HG02588 (cell line): ENCODE results near the gene ITPRIP.

Experiments
- ATAC-seq: cut with Tn5 transposase; IDR thresholded peaks from one replicate; pipeline ENCODE4 v1.9.1; 2021; ENCODE audit warnings: mild to moderate bottlenecking, moderate library complexity; ENCODE audit not compliant: unreplicated experiment

Gene ITPRIP, protein sequence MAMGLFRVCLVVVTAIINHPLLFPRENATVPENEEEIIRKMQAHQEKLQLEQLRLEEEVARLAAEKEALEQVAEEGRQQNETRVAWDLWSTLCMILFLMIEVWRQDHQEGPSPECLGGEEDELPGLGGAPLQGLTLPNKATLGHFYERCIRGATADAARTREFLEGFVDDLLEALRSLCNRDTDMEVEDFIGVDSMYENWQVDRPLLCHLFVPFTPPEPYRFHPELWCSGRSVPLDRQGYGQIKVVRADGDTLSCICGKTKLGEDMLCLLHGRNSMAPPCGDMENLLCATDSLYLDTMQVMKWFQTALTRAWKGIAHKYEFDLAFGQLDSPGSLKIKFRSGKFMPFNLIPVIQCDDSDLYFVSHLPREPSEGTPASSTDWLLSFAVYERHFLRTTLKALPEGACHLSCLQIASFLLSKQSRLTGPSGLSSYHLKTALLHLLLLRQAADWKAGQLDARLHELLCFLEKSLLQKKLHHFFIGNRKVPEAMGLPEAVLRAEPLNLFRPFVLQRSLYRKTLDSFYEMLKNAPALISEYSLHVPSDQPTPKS

DNA sequence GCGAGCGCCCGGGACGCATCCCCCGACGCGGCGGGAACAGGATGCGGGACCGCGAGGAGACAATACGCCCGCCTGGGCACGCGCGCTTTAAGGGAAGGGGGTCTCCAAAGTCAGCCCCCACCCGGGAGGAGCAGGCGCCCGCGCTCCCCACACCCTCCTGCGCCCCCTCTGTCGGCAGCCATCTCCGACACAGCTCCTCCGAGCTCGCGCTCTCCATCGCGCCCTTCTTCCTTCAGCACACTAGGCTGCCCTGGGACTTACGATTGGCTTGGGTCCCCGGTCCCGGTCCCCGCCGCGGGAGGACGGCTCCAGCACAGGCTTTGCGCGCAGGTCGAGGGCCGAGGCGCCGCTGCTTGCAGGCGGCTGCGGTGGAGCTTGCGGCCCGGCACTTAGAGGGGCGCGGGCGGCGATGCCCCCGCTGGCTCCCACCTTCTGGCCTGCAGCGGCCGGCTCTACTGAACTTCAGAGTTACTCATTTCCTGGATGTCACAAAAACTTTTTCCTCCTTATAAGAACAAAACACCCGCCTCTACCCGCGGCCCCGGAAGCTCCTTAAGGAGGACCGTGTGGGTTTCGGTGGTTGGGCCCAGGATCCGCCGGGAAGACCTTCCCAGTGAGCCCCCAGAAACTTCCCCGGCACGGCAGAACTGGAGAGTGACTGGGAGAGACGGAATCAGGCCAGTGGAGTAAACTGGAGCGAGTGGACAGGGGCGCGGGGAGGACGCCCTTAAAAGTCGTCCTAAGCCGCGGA, at the start of gene ITPRIP:
Gene ITPRIP, minus strand, starts transcription at position 481 of the 751 bp plus-strand sequence. CDS start 22,414 bp downstream, outside the sequence.
- ATAC-seq = peak; percentile 72

DNA sequence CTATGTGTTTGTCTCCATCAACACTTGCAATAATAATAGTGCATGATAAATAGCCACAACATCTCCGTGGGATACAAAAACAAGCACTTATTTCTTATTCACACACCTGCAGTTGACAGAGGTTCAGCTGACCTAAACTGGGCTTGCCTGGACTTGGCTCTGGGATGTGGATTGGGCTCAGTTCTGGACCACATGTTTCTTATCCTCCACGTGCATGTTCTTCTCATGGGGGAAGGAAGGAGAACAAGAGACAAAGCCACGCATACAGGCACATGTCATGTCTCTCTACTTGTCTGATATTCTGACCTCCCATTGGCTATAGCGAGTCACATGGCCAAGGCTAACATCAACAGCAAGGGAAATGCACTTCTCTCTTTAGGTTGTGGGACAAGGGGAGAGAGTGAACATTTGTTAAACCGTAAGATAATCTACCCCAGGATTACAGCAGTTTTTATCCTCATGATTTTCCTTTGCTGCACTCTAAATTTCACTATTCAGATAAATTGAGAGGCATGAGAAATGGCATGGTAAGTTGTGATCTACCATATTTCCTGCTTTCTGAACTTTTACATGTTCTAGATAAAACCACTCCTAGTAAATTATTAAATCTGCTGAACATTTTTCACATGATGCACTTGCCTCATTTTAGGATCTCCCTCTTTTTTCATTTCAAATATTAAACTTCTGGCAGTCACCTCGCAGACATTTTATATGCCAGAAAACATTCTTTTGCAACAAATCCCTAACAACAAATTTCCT, 49.0 kb upstream of the ITPRIP start:
- ATAC-seq = no peak

DNA sequence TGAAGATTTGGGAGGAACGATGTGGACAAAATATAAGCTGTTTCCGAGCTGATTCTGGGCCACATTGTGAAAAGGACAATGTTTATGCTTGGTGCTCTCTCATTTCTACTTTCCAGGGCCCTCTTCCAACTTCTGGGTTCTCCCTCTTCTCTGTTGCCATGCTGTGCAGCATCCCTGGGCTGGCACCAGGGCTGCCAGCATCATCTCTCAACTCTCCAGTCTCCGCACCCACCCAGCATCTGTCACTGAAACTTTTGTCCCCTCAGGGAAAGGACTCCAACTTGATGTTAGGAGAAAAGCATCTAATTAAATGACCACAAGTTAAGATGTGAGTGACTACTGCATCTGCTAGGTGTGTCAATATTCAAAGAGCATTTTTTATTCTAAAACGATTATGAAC, 42.1 kb upstream of the ITPRIP start:
- ATAC-seq = no peak

DNA sequence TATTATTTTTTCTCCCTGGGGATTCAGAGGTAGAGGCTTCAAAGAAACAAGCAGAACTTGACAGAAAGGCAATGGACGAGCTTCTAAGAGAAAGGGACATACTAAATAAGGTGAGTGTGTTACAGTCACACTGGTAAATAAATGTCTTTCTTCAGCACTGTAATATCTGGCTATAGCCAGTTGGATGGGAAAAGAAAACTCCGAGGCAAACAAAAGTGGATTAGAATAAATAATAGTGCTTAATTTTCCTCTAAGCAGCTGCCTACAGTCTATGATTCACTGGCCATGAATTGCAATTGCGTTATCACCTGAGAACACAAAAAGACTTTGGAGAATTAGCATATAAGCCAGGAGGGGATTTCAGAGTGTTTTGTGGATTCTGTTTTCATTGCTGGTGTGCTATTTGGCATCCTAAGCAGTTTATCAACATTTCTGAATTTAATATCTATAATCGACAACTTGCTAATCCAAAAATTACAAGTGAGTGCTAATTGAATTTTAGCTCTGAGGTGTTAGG, 38.6 kb upstream of the ITPRIP start:
- ATAC-seq = no peak

DNA sequence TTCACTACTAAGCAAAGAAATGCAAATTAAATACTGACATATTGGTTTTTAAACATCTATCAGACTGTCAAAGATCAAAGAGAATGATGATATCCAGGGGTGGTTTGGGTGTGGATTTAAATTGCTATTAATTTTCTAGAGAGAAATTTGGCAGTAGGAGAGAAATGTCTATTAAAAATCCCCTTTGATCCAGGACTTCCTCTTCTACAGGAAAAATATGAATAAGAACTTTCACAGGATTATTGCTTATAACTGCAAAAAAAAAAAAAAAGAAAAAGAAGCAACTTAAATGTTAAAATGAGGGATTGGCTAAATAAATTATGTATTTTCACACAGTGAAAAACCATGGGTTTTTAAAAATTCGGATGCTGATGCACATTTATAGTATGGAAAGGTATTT, 36.3 kb upstream of the ITPRIP start:
- ATAC-seq = no peak

DNA sequence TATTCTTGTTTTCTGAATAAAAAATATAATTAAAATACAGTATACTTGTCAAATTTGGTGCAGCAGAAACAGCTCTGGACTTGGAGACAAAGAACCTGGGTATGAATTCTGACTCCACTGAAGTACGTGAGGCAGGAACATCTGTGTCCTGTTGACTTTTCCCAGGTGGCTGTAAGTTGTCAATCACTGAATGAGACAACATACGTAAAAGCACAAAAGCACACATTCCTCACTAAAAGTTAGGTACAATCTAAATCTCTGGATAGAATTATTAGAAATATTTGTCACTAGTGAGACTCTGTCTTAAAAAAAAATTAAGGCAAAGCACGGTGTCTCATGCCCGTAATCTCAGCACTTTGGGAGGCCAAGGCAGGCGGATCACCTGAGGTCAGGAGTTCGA, 33.5 kb upstream of the ITPRIP start:
- ATAC-seq = no peak

DNA sequence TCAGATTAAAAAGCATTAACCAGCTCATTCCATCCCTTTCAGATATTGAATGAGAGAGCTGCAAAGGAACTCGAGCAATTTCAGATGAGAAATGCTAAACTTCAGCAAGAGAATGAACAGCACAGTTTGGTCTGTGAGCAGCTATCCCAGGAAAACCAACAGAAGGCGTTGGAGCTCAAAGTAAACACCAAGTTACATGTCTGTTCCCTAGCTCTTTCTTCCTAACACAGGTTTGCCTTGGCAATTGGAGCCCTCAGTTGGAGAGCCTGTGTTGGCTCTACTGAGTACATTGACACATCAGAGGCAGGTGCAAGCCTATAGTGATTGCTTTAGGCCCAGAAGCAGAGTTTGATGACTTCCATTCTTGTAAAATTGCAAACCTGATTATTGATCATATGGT, 30.1 kb upstream of the ITPRIP start:
- no peak for ATAC-seq

DNA sequence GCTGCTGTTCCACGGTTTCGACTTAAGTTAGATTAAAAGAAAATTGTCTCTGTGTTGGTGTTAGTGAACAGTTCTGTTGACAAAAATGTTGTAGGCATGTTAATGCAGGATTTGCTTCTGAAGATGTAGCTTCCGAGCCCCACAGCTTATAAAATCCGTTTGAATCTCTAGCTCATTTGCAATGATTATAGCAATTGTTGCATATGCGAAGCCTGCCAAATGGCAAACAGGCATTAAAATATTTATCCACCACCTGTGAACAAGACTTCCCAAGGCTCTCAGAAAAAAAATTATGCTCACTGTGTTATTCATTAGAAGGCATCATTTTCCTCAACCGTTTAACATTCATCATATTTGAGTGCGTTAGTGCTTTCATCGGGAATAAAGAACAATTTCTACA, 29.6 kb upstream of the ITPRIP start:
- ATAC-seq = no peak

DNA sequence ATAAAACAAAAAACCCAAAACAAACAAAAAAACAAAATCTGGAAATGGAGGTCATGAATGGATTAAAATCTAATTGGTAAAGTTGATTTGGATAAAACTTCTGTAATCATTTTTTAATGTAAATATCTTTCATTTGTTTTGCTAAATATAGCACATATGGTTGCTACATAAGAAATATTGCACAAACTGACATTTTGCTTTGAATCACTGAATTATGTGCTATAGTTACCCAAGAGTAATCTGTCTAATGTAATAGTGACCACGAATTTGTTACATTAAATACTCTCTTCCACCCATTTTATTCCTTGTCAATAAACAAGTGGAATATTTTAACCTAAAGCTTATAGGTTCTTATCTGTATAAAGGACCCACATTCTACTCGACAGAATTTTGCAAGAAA, 21.5 kb upstream of the ITPRIP start:
- no peak for ATAC-seq

DNA sequence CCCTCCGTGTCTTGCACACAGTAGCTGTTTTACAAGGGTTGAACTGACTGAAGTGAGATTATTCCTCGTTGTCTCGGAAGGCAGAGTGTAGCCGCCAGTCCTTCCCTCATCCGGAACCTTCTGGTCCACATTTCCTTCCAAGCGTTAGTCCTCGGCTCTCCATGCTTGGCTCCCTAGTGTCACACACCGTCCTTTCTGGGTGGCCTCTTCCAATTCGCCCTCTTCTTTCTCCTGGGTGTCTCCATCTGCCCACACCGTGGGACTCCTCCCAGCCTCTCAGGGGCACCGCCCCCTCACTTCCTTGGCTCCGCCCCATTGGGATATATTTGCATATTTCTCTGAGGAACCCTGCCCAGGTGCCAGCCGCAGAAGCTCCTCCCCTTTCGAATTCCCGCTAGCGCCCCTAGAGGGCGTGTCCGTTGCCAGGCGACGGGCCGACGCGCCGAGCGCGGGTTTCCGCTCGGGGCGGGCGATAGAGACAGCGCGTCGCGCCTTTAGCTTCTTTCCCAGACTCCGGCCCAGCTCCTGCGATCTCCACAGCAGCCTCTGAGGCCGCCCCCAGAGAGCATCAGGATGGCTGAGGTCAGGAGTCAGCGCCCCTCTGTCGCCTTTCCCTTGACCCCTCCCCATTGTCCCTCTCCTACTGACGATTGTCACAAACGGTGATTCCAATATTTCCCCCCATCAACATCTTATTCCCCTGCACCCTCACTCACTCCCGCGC, 15.2 kb upstream of the ITPRIP start, which contains the start of gene CFAP58:
Gene CFAP58, plus strand, starts transcription at position 509 of the 724 bp plus-strand sequence. Its CDS starts 65 bp downstream, at position 574.
- ATAC-seq = peak; percentile 51

DNA sequence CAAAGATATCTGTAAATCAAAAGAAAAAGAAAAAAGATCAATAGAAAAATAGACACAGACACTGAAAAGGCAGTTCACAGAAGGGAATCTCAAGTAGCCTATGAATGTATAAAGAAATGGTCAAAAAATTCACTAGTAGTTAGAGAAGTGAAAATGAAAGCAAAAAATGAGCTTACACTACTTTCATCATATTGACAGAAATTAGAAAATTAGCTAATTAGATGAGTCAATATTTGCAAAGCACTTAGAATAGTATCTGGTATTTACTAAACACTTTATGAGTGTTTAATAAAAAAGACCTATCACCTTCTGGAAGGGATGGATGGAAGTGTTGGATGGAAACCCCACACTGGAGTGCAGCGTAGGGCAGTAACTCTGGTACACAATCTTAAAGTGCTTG, 13.7 kb upstream of the ITPRIP start:
- ATAC-seq = no peak

DNA sequence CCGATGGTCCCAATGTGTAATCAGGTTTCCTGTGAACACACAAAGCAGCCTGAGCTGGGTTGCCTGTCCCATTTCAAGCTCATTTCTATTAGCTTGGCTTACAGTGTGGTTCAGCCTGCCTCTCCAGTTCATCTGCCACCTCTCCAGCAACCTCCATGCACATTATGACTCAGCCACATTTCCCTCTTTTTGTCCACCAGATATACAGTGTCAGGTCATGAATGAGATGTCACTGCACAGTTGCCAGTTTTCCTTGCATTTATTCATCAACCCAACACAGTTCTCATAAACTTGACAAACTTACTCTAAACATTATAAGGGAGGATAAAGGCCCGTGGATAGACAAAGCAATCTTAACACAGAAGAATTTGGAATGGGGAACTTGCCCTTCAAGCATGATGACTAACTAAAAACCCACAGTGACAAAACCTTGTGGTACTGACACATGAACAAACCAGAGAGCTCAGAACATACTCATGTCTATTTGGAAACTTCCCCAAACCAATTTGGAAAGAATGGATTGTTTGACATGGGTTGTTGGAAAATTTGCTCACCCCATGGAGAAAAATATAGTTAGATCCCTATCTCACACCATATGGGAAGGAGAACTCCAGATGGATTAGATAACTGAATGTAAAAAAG, 12.9 kb upstream of the ITPRIP start:
- no peak for ATAC-seq

DNA sequence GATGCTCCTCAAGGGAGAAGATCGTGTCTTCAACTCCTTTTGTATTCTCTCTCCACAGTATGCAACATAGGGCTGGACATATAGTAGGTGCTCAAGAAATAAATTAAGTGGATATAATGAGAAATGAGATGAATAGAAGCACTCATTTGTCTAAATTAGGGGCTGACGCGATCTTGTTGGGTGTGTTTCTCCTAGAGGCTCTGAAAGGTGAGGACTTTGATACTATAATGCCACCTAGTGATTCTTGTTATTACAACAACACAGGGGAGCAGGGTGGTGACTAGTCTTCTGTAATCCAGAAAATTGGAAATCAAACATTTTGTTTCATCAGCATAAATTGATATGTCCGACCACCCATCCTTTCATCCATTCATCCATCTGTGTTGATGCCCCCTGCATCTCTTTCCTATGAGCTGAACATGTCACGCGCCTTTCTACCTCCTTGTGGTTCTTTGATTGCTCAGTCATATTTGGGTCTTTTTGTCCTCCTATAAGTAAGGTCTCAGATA, 11.9 kb upstream of the ITPRIP start:
- ATAC-seq = peak; percentile 38

DNA sequence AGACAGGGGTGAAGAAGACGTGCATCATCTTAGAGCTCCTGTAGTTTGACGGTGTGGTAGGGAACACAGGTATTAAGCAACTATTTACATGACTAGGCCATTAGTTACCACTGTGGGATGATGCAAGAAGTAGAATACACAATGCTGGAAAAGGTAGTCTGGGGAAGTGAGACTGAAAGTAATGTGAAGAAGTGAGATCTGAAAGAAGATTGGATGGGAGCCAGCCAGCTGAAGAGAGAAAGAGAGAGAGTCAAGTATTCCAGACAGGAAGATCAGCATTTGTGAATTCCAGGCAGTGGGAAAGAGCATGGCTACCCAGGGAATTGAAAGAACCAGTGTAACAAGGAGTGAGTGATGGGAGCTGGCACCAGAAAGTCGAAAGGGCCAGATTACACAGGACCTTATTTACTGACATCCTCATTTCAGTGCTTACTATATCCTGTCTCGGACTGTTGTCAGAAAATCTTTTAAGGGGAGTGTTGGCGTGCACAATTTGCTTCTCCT, 11.4 kb upstream of the ITPRIP start:
- peak; percentile 44 for ATAC-seq

DNA sequence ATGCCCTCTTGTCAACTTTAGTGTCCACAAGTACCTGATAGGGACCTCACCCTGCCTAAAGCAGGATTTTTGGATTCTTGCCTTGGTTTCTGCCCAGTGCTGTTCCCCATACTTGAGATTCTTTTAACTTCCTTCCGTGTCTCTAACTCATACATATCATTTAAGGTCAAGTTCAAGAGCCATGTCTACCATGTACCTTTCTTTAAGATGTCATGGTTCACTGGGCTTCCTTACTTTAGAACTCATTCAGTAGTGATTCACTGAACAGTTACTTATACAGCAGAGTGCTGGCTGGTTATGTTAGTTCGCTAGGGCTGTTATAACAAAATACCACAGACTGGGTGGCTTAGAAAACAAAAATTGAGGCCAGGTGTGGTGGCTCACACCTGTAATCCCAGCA, 10.3 kb upstream of the ITPRIP start:
- ATAC-seq = no peak

DNA sequence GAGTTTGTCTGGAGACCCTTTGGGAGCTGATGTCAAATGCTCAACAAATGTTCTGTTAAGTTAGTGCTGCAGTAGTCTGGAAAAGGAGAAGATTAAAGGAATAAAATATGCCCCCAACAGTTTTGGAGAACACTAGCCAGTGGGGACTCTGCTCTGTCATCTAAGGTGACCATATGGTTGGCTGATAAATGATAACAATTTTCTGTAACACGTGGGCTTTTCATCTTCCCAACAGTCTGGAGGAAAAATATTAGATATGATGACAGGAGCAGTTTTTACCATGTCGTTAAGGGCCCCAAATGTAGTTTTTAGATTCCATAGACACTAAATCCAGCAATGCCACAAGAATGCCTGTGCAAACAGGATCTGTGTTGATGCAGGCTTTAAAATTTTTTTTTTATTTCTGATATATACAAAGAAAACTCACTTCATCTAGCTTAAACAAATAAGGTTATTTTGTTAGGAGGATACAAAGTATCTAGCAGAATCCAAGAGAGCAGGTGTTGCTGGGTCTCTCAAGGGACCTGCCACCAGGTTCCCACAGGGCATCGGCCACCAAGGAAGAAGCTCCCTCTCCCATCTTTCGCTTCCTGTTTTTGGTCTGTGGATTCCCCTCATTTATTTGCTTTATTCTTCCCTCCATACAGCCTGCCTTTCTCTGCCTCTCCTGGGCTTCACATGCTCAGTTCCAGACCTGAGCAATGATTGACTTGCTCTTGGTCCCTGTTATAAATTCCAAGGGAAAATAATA, 9.2 kb upstream of the ITPRIP start:
- no peak for ATAC-seq

DNA sequence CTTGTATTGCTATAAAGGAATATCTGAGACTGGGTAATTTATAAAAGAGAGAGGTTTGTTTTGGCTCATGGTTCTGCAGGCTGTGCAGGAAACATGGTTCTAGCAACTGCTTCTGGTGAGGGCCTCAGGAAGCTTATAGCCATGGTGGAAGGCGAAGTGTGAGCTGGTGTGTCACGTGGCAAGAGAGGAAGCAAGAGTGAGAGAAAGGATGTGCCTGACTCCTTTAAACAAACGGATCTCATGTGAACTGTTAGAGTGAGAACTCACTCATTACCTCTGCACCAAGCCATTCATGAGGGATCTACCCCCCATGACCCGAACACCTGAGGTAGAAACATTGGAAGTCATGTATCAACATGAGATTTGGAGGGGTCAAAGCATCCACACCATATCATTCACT, 7.7 kb upstream of the ITPRIP start:
- ATAC-seq = no peak

DNA sequence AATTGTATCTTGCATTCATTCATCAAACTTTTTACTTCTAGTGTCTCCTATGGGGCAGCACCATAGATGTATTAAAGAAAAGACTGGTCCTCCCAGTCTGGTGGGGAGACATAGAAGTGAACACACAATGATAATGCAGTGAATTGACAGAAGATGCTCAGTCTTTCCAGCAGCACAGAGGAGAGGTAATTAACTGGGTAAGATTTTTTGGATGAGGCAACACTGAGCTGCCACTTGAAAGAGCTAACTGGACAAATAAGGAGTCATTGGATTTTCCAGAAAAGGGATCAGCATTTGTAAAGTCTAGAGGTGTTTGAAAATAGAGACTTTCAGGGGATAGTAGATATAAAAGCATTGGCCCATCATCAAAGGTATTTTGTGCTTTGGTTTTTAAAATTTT, 7.2 kb upstream of the ITPRIP start:
- no peak for ATAC-seq

DNA sequence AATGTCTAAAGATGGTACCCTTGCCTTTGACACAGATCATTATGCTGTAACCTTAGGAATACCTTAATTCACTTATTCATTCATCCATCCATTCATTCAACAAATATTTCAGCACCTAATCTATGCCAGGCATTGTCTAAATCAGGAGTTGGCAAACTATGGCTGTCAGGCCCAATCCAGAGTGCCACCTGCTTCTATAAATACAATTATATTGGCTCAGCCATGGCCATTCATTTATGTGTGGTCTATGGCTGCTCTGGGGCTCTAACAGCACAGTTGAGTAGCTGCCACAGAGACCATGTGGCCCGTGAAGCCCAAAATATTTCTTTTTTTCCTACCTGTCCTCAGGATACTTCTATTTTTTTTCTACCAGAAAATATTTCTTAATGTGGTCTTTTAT, 6.0 kb upstream of the ITPRIP start:
- no peak for ATAC-seq
